DOHH2 (cell line): ENCODE measurements around the gene CMC1.
A peak's percentile ranks its signal among the peaks of the same experiment; 100 is the strongest.
"Not testable (repeated sequence)": the region's sequence is repeated elsewhere in the genome, so short reads cannot be mapped to it uniquely, and the experiment has no call there.

ENCODE experiments used
- H3F3A ChIP-seq: fragments of 200-600 bp; sonication (generic), shearing (Covaris generic); 2 replicates; pipeline ENCODE4 v1.6.0; 2016; ENCODE audit warnings: antibody characterized with exemption, mild to moderate bottlenecking; ENCODE audit not compliant: control insufficient read depth, insufficient read depth
- H3K27ac ChIP-seq: fragments of 200-600 bp; sonication (generic); 2 replicates; pipeline ENCODE4 v1.5.1; 2014; ENCODE audit warnings: low read depth, mild to moderate bottlenecking, low read length, moderate library complexity
- H3K27me3 ChIP-seq: fragments of 200-600 bp; sonication (generic); 2 replicates; pipeline ENCODE4 v1.6.1; 2014; ENCODE audit warnings: mild to moderate bottlenecking, low read length, mixed read lengths; ENCODE audit not compliant: control insufficient read depth
- H3K36me3 ChIP-seq: fragments of 200-600 bp; sonication (generic); 2 replicates; pipeline ENCODE4 v1.6.1; 2014; ENCODE audit warnings: mild to moderate bottlenecking, low read length, moderate library complexity, mixed read lengths; ENCODE audit not compliant: control insufficient read depth
- H3K4me1 ChIP-seq: fragments of 200-600 bp; sonication (generic); 2 replicates; pipeline ENCODE4 v1.6.1; 2014; ENCODE audit warnings: mild to moderate bottlenecking, low read length, mixed read lengths; ENCODE audit not compliant: control insufficient read depth
- H3K4me2 ChIP-seq: fragments of 200-600 bp; sonication (generic); 2 replicates; pipeline ENCODE4 v1.6.0; 2014; ENCODE audit warnings: mild to moderate bottlenecking, low read length, moderate library complexity
- H3K4me3 ChIP-seq: fragments of 200-600 bp; sonication (generic); 2 replicates; pipeline ENCODE4 v1.5.1; 2014; ENCODE audit warnings: mild to moderate bottlenecking, low read length, mixed read lengths
- H3K79me2 ChIP-seq: fragments of 200-600 bp; sonication (generic); 2 replicates; pipeline ENCODE4 v1.6.1; 2014; ENCODE audit warnings: mild to moderate bottlenecking, low read length, mixed read lengths; ENCODE audit not compliant: control insufficient read depth
- H3K9me2 ChIP-seq: fragments of 200-600 bp; sonication (generic); replicated peaks from 2 replicates; pipeline ENCODE4 v1.6.1; 2014; ENCODE audit warnings: mild to moderate bottlenecking, low read length, mixed read lengths; ENCODE audit not compliant: control insufficient read depth
- H3K9me3 ChIP-seq: fragments of 200-600 bp; sonication (generic); 2 replicates; pipeline ENCODE4 v1.6.1; 2014; ENCODE audit warnings: antibody characterized with exemption, low read length, mixed read lengths; ENCODE audit not compliant: control insufficient read depth, insufficient read depth
- H4K20me1 ChIP-seq: fragments of 200-600 bp; sonication (generic); 2 replicates; pipeline ENCODE4 v1.6.0; 2014; ENCODE audit warnings: low read depth, mild to moderate bottlenecking, antibody characterized with exemption, low read length, moderate library complexity; ENCODE audit not compliant: control insufficient read depth, insufficient read depth
- CTCF ChIP-seq: fragments of 200-600 bp; sonication (generic); IDR thresholded peaks from one replicate; pipeline ENCODE4 v1.5.1; 2014; ENCODE audit warnings: antibody characterized with exemption, mild to moderate bottlenecking, low read depth, low read length; ENCODE audit not compliant: poor library complexity, severe bottlenecking
- EZH2phosphoT487 ChIP-seq: fragments of 200-600 bp; sonication (generic); IDR thresholded peaks from 2 replicates; pipeline ENCODE4 v1.6.1; 2017; ENCODE audit warnings: borderline replicate concordance, mild to moderate bottlenecking, antibody characterized with exemption, low read length, moderate library complexity, mixed read lengths

CMC1 gene

GRCh38 chr3:28241221-28242160 is at the start of gene CMC1:
TSS of gene CMC1 (plus strand) at chr3:28241619. CDS start at chr3:28241794, 175 bp downstream.
- no peaks in the 10 kb centered on the region for H3K27me3 ChIP-seq
- H3K79me2 ChIP-seq, result peaks cover 50% of the 10 kb centered on the region
- no peaks in the 10 kb centered on the region for H3K9me2 ChIP-seq
- H3K4me3 ChIP-seq, result peak within 1 kb of the TSS; percentile 83
- peaks cover 3% of the 10 kb centered on the region; the same call in 1 of the 2 replicates for H3K36me3 ChIP-seq
- no peaks in the 10 kb centered on the region for H4K20me1 ChIP-seq
- peaks cover 20% of the 10 kb centered on the region for H3K4me1 ChIP-seq
- H3F3A ChIP-seq, result no peaks in the 10 kb centered on the region
- H3K27ac ChIP-seq, result peak within 1 kb of the TSS; percentile 39
- H3K9me3 ChIP-seq, result no peaks in the 10 kb centered on the region
- TF ChIP-seq CTCF (no peak), EZH2phosphoT487 (no peak)
- peak within 1 kb of the TSS; percentile 77 for H3K4me2 ChIP-seq

GRCh38 chr3:28198161-28198560 is 43.3 kb upstream of the CMC1 start:
- H3K27me3 ChIP-seq, result no peaks in the 10 kb centered on the region
- H3K9me3 ChIP-seq, result no peaks in the 10 kb centered on the region
- no peak overlapping the region for H3K27ac ChIP-seq
- no peak for TF ChIP-seq CTCF
- no peak for TF ChIP-seq EZH2phosphoT487
- no peaks in the 10 kb centered on the region for H3K79me2 ChIP-seq
- H4K20me1 ChIP-seq, result no peaks in the 10 kb centered on the region
- H3F3A ChIP-seq, result no peaks in the 10 kb centered on the region
- no peaks in the 10 kb centered on the region for H3K4me1 ChIP-seq
- no peak overlapping the region for H3K4me3 ChIP-seq
- no peak overlapping the region for H3K4me2 ChIP-seq
- H3K36me3 ChIP-seq, result no peaks in the 10 kb centered on the region
- no peaks in the 10 kb centered on the region for H3K9me2 ChIP-seq

- Histone ChIP-seq H3K27me3 (no peaks in the 10 kb centered on the region), H3K9me2 (no peaks in the 10 kb centered on the region), H3K36me3 (no peaks in the 10 kb centered on the region), H3K27ac (no peak overlapping the region), H3K79me2 (no peaks in the 10 kb centered on the region), H3F3A (no peaks in the 10 kb centered on the region), H3K9me3 (no peaks in the 10 kb centered on the region), H3K4me2 (no peak overlapping the region), H3K4me1 (no peaks in the 10 kb centered on the region), H4K20me1 (no peaks in the 10 kb centered on the region), H3K4me3 (no peak overlapping the region)
- no peak for TF ChIP-seq CTCF
- TF ChIP-seq EZH2phosphoT487, result no peak
Observed at GRCh38 chr3:28198974-28199373, 42.4 kb upstream of the CMC1 start.

- H3K27ac ChIP-seq, H3K27me3 ChIP-seq, H3K4me3 ChIP-seq, H3K4me2 ChIP-seq, H3K4me1 ChIP-seq, H3K79me2 ChIP-seq, H3K9me2 ChIP-seq, H3K36me3 ChIP-seq, H4K20me1 ChIP-seq, H3K9me3 ChIP-seq, H3F3A ChIP-seq: not testable (repeated sequence)
Observed at GRCh38 chr3:28199643-28200042, 41.8 kb upstream of the CMC1 start.

GRCh38 chr3:28200366-28200848 is 41.0 kb upstream of the CMC1 start:
- not testable (repeated sequence) for H3K27ac ChIP-seq, H3K9me2 ChIP-seq, H3K4me1 ChIP-seq, H3K9me3 ChIP-seq, H3F3A ChIP-seq, H4K20me1 ChIP-seq, H3K79me2 ChIP-seq, H3K4me3 ChIP-seq, H3K27me3 ChIP-seq, H3K4me2 ChIP-seq, H3K36me3 ChIP-seq
